A549 (cell line): ENCODE measurements around the gene VCL. TPM values are rescaled to one million over a fixed set of nuclear protein-coding genes. Genes with fewer than 3 reads are reported as not detected.
"Not testable (repeated sequence)": the region's sequence is repeated elsewhere in the genome, so short reads cannot be mapped to it uniquely, and the experiment has no call there.

Experiments
- ATAC-seq, 2 experiments: fragments of 200-7000 bp in 1 of 2; fragments of >200 bp in 1 of 2; cut with Nextera tagmentation in 1 of 2; cut with Tn5 transposase in 1 of 2; 3 replicates each; pipeline versions ENCODE4 v1.8.0 to v1.9.1; 2018 to 2020; ENCODE audit warnings: mild to moderate bottlenecking in 1 of 2, moderate library complexity in 1 of 2
- CTCF ChIA-PET: fragments of 300-600 bp; sonication (Branson Sonifier 250); formaldehyde crosslinking; extraction: SDS; loops from one replicate; lab custom pipeline; 2021; ENCODE audit warnings: antibody characterized with exemption, inconsistent platforms; lab: Yijun Ruan, JAX
- POLR2A ChIA-PET: fragments of 350-600 bp; formaldehyde crosslinking; extraction: SDS; loops from one replicate; lab custom pipeline; 2021; ENCODE audit warnings: antibody characterized with exemption, inconsistent platforms; lab: Yijun Ruan, JAX
- DNase-seq, 2 experiments: peaks; one replicate each; pipeline versions ENCODE4 v3.0.0 to v3.0.0-alpha.2; 2011 to 2016; ENCODE audit warnings: low read depth in 1 of 2, low spot score in 1 of 2
- FAIRE-seq: peaks from 2 replicates; lab custom pipeline; 2011; peaks lifted over from hg19 to GRCh38; lab: Jason Lieb, UNC
- H3K27ac ChIP-seq, 2 experiments: fragments of >200 bp; sonication (Bioruptor Twin); formaldehyde crosslinking; 3 replicates each; pipeline ENCODE4 v1.5.1; 2016 to 2017
- H3K4me1 ChIP-seq: fragments of >200 bp; sonication (Bioruptor Twin); formaldehyde crosslinking; 3 replicates; pipeline ENCODE4 v1.6.1; 2016
- H3K4me2 ChIP-seq: fragments of >200 bp; sonication (Bioruptor Twin); formaldehyde crosslinking; 3 replicates; pipeline ENCODE4 v1.6.1; 2016
- H3K4me3 ChIP-seq: fragments of >200 bp; sonication (Bioruptor Twin); formaldehyde crosslinking; 3 replicates; pipeline ENCODE4 v1.5.1; 2016
- H3K9me3 ChIP-seq: fragments of >200 bp; sonication (Bioruptor Twin); formaldehyde crosslinking; 3 replicates; pipeline ENCODE4 v1.6.1; 2016
- EP300 ChIP-seq, 2 experiments: fragments of >200 bp; sonication (Bioruptor Twin); formaldehyde crosslinking; IDR thresholded peaks; 2 replicates in 1 of 2; 3 replicates in 1 of 2; pipeline ENCODE4 v1.6.1; 2016 to 2017
- ESRRA ChIP-seq: fragments of 150-350 bp; IDR thresholded peaks from 2 replicates; pipeline ENCODE4 v1.6.1; 2014; ENCODE audit warnings: mild to moderate bottlenecking, low read length, borderline replicate concordance
- FOSL2 ChIP-seq, 2 experiments: fragments of 450-650 bp in 1 of 2; fragments of >200 bp in 1 of 2; sonication (Bioruptor Twin) in 1 of 2; formaldehyde crosslinking; IDR thresholded peaks; 2 replicates each; pipeline versions ENCODE4 v1.5.0 to v1.6.1; 2016 to 2020; ENCODE audit warnings: mild to moderate bottlenecking in 1 of 2, moderate library complexity in 1 of 2
- GATA3 ChIP-seq: IDR thresholded peaks from 2 replicates; pipeline ENCODE4 v1.6.1; 2012; ENCODE audit warnings: borderline replicate concordance
- HDAC2 ChIP-seq: fragments of 200-600 bp; sonication (generic); IDR thresholded peaks from 2 replicates; pipeline ENCODE4 v1.6.1; 2016
- JUNB ChIP-seq: fragments of >200 bp; sonication (Bioruptor Twin); formaldehyde crosslinking; IDR thresholded peaks from 2 replicates; pipeline ENCODE4 v1.6.1; 2016
- MAFK ChIP-seq: fragments of 450-650 bp; IDR thresholded peaks from 2 replicates; pipeline ENCODE4 v1.6.1; 2014; ENCODE audit not compliant: partially characterized antibody
- MAZ ChIP-seq: fragments of 150-350 bp; IDR thresholded peaks from 2 replicates; pipeline ENCODE4 v1.6.1; 2014; ENCODE audit warnings: antibody characterized with exemption, low read depth, low read length, borderline replicate concordance
- NPAS2 ChIP-seq: fragments of 250-450 bp; sonication (Bioruptor Pico); IDR thresholded peaks from 2 replicates; pipeline ENCODE4 v1.8.0; 2022; ENCODE audit warnings: mild to moderate bottlenecking, moderate library complexity, borderline replicate concordance
- NR3C1 ChIP-seq: fragments of >200 bp; sonication (Bioruptor Twin); formaldehyde crosslinking; IDR thresholded peaks from 3 replicates; pipeline ENCODE4 v1.6.1; 2017
- RAD21 ChIP-seq, 2 experiments: fragments of >200 bp in 1 of 2; sonication (Bioruptor Twin) in 1 of 2; formaldehyde crosslinking in 1 of 2; IDR thresholded peaks in 1 of 2; conservative IDR thresholded peaks in 1 of 2; 2 replicates in 1 of 2; 3 replicates in 1 of 2; pipeline ENCODE4 v1.6.1; 2012 to 2018; ENCODE audit warnings: inconsistent platforms in 1 of 2
- RCOR1 ChIP-seq: fragments of 150-350 bp; IDR thresholded peaks from 2 replicates; pipeline ENCODE4 v1.6.1; 2014; ENCODE audit warnings: antibody characterized with exemption, low read length, low read depth
- REST ChIP-seq: fragments of 200-600 bp; sonication (generic); IDR thresholded peaks from 2 replicates; pipeline ENCODE4 v1.6.1; 2016; ENCODE audit warnings: antibody characterized with exemption, mild to moderate bottlenecking, moderate library complexity
- RFX5 ChIP-seq: fragments of 450-650 bp; IDR thresholded peaks from 2 replicates; pipeline ENCODE4 v1.7.1; 2014; ENCODE audit warnings: antibody characterized with exemption, mild to moderate bottlenecking, moderate library complexity
- SMC3 ChIP-seq: fragments of >200 bp; sonication (Bioruptor Twin); formaldehyde crosslinking; IDR thresholded peaks from 3 replicates; pipeline ENCODE4 v1.6.1; 2018; ENCODE audit warnings: inconsistent platforms
- TFCP2L1 ChIP-seq: fragments of 250-450 bp; sonication (Bioruptor Pico); IDR thresholded peaks from 2 replicates; pipeline ENCODE4 v1.5.0; 2021; ENCODE audit warnings: mild to moderate bottlenecking
- WGBS: methylation state at CpG from one replicate; pipeline ENCODE4 v1.1.6; 2017; ENCODE audit errors: missing lambda C conversion rate; 5-methylcytosine and 5-hydroxymethylcytosine counted together
- polyA plus RNA-seq, 4 experiments: library from polyadenylated mRNA; depleted of rRNA in 3 of 4; stranded (reverse); fragments of >200 nt; fragmentation: RNase III in 1 of 4; extraction: RNeasy Plus Mini Kit Qiagen cat#74134 plus additional on column Dnase treatment in 1 of 4; gene quantifications; 2 replicates in 3 of 4; 3 replicates in 1 of 4; pipeline ENCODE4 v1.2.3, GENCODE V29; 2011 to 2017
- TF ChIP-seq, protein P1 (sequence below): fragments of >200 bp; sonication (Bioruptor Twin); formaldehyde crosslinking; IDR thresholded peaks from 3 replicates; pipeline ENCODE4 v1.5.1; 2016

VCL gene
- polyA plus RNA-seq, 2 of the 4 experiments (the other 2 are of a cell fraction) = 101 to 112 TPM

- TF ChIP-seq RAD21 (conservative IDR thresholded peaks at IDR 0.05 in 1 of 2, IDR thresholded peaks at IDR 0.05 in 1 of 2) (no peak), MAFK (no peak), EP300 (IDR thresholded peaks at IDR 0.05) (no peak), SMC3 (no peak), MAZ (no peak), NR3C1 (no peak), TFCP2L1 (CRISPR knock-in tag) (no peak), FOSL2 (IDR thresholded peaks at IDR 0.05) (no peak), FOSL2 (CRISPR knock-in tag; IDR thresholded peaks at IDR 0.05) (no peak), RCOR1 (no peak)
Measured at GRCh38 chr10:73962386-73962785, 35.5 kb upstream of the VCL start (continued).

DNA sequence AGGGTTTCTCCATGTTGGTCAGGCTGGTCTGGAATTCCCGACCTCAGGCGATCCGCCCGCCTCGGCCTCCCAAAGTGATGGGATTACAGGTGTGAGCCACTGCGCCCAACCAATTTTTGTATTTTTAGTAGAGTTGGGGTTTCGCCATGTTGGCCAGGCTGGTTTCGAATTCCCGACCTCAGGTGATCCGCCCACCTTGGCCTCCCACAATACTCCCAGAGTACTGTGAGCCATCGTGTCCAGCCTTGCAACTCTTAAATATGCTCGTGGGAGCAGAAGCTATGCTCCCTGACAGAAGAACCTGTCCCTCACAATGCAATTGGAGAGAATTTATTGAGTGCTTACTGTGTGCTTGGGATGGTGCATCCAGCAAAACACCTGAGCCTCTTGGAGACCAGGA, 34.4 kb upstream of the VCL start:
- H3K4me2 ChIP-seq, H3K4me3 ChIP-seq, H3K9me3 ChIP-seq, DNase-seq, ATAC-seq, FAIRE-seq: not testable (repeated sequence)
- CTCF ChIA-PET = interaction anchor here (1.3 to 3.4 kb wide), 6 partner anchors 23 to 117 kb away, joined by 3 to 23 read pairs (median 4); partner anchors contain the start of gene VCL
- WGBS = 94% methylated on average over 12 of the region's 12 CpGs
- peaks cover 35% of the 10 kb centered on the region for H3K4me1 ChIP-seq
- POLR2A ChIA-PET = interaction anchor here (0.6 kb wide), 1 partner anchor 74 kb away, joined by 6 read pairs; no protein-coding TSS in a partner anchor
- H3K27ac ChIP-seq = peak overlapping the region in 1 of 2 experiments; percentile 94; a peak in 2 of 6 replicates

- H3K27ac ChIP-seq = peak overlapping the region; percentile 91 to 94; a peak in 5 of 6 replicates
- TF ChIP-seq NPAS2 = no peak
- TF ChIP-seq RFX5 = no peak
- no peak for ATAC-seq
- no peaks in the 10 kb centered on the region for H3K9me3 ChIP-seq
- 92% methylated on average over 2 of the region's 2 CpGs for WGBS
- ChIA-PET POLR2A (no interaction called here), CTCF (interaction anchor here (1.0 to 5.3 kb wide), 8 partner anchors 7 to 116 kb away, joined by 3 to 23 read pairs (median 4); partner anchors contain the start of gene VCL)
- peak overlapping the region; percentile 73; the same call in 1 of the 3 replicates for H3K4me2 ChIP-seq
- H3K4me1 ChIP-seq = peaks cover 35% of the 10 kb centered on the region
- FAIRE-seq = no peak
- no peak overlapping the region for H3K4me3 ChIP-seq
- no peak for DNase-seq
Measured at GRCh38 chr10:73964743-73965142, 33.2 kb upstream of the VCL start.

- ATAC-seq, FAIRE-seq, H3K9me3 ChIP-seq: not testable (repeated sequence)
- WGBS = 50% methylated on average over 12 of the region's 12 CpGs
- DNase-seq = peak in 1 of 2 experiments; percentile 53
- Histone ChIP-seq H3K4me2 (peak overlapping the region; percentile 73), H3K27ac (peak overlapping the region; percentile 91 to 94), H3K4me3 (0 out of 3 replicates have a peak overlapping the region, but pooled peaks have one; percentile 5), H3K4me1 (peaks cover 35% of the 10 kb centered on the region)
- CTCF ChIA-PET = interaction anchor here (0.6 to 5.3 kb wide), 7 partner anchors 8 to 149 kb away, joined by 3 to 23 read pairs (median 8); no protein-coding TSS in a partner anchor
- POLR2A ChIA-PET = interaction anchor here (0.8 to 1.6 kb wide), 3 partner anchors 25 to 47 kb away, joined by 3 to 9 read pairs (median 4); no protein-coding TSS in a partner anchor
Measured at GRCh38 chr10:73965267-73965889, 32.5 kb upstream of the VCL start.

- 5% methylated on average over 16 of the region's 16 CpGs for WGBS
- ChIA-PET CTCF (interaction anchor here (0.6 to 5.3 kb wide), 10 partner anchors 9 to 150 kb away, joined by 3 to 23 read pairs (median 7); no protein-coding TSS in a partner anchor), POLR2A (interaction anchor here (0.7 to 1.6 kb wide), 5 partner anchors 26 to 77 kb away, joined by 3 to 9 read pairs (median 4); partner anchors contain the start of gene VCL)
- FAIRE-seq (peak; percentile 78), DNase-seq (peak; percentile 81 to 97), ATAC-seq (peak; percentile 97 to 98)
- Histone ChIP-seq H3K4me1 (peaks cover 35% of the 10 kb centered on the region), H3K9me3 (no peaks in the 10 kb centered on the region), H3K4me2 (peak overlapping the region; percentile 73), H3K27ac (peak overlapping the region; percentile 91 to 94), H3K4me3 (0 out of 3 replicates have a peak overlapping the region, but pooled peaks have one; percentile 5)
- TF ChIP-seq ESRRA (no peak), REST (no peak), HDAC2 (no peak), JUNB (peak; percentile 41), GATA3 (peak; percentile 69; the same call in 1 of the 2 replicates)
- TF ChIP-seq, protein P1, sequence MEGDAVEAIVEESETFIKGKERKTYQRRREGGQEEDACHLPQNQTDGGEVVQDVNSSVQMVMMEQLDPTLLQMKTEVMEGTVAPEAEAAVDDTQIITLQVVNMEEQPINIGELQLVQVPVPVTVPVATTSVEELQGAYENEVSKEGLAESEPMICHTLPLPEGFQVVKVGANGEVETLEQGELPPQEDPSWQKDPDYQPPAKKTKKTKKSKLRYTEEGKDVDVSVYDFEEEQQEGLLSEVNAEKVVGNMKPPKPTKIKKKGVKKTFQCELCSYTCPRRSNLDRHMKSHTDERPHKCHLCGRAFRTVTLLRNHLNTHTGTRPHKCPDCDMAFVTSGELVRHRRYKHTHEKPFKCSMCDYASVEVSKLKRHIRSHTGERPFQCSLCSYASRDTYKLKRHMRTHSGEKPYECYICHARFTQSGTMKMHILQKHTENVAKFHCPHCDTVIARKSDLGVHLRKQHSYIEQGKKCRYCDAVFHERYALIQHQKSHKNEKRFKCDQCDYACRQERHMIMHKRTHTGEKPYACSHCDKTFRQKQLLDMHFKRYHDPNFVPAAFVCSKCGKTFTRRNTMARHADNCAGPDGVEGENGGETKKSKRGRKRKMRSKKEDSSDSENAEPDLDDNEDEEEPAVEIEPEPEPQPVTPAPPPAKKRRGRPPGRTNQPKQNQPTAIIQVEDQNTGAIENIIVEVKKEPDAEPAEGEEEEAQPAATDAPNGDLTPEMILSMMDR = no peak
Measured at GRCh38 chr10:73965890-73966768, 31.8 kb upstream of the VCL start.
